GM18507 (cell line): Measurements from ENCODE around the gene CRABP2.

Experiments
- DNase-seq: peaks from one replicate; pipeline ENCODE4 v3.0.0; 2011; ENCODE audit warnings: low read depth; ENCODE audit not compliant: insufficient read length; ENCODE audit errors: extremely low spot score
- FAIRE-seq: peaks from 2 replicates; lab custom pipeline; 2011; peaks lifted over from hg19 to GRCh38; lab: Jason Lieb, UNC

The CRABP2 gene

GRCh38 chr1:156705321-156705917 lies at the start of gene CRABP2:
Gene CRABP2, minus strand, starts transcription at chr1:156705583. Its CDS starts 137 bp downstream, at chr1:156705446.
- FAIRE-seq, result no peak

GRCh38 chr1:156754219-156754618 lies 48.8 kb upstream of the CRABP2 start:
- FAIRE-seq (no peak), DNase-seq (no peak)

More at GRCh38 chr1:156705321-156705917, at the start of gene CRABP2:
- no peak for DNase-seq

GRCh38 chr1:156752843-156753482 lies 47.6 kb upstream of the CRABP2 start:
- DNase-seq, result no peak
- no peak for FAIRE-seq

GRCh38 chr1:156751757-156752481 lies 46.5 kb upstream of the CRABP2 start:
- FAIRE-seq, result peak; percentile 67
- peak; percentile 77 for DNase-seq

GRCh38 chr1:156751451-156751756 lies 46.0 kb upstream of the CRABP2 start, which contains the start of gene HDGF:
Gene HDGF, minus strand, starts transcription at chr1:156751675. Its CDS starts 246 bp downstream, at chr1:156751429.
- FAIRE-seq, result no peak
- no peak for DNase-seq

- FAIRE-seq (no peak), DNase-seq (no peak)
Measured at GRCh38 chr1:156750711-156751450, 45.5 kb upstream of the CRABP2 start.

GRCh38 chr1:156750191-156750672 lies 44.8 kb upstream of the CRABP2 start:
- no peak for DNase-seq
- no peak for FAIRE-seq

- no peak for DNase-seq
- no peak for FAIRE-seq
Measured at GRCh38 chr1:156749419-156750118, 44.2 kb upstream of the CRABP2 start.

GRCh38 chr1:156748670-156749418 lies 43.5 kb upstream of the CRABP2 start:
- DNase-seq, result no peak

GRCh38 chr1:156747742-156748669 lies 42.6 kb upstream of the CRABP2 start:
- FAIRE-seq, result no peak

More at GRCh38 chr1:156748670-156749418, 43.5 kb upstream of the CRABP2 start:
- FAIRE-seq, result peak; percentile 31

GRCh38 chr1:156746728-156747631 lies 41.6 kb upstream of the CRABP2 start:
- DNase-seq (no peak), FAIRE-seq (no peak)

More at GRCh38 chr1:156747742-156748669, 42.6 kb upstream of the CRABP2 start:
- no peak for DNase-seq

- no peak for FAIRE-seq
- no peak for DNase-seq
Measured at GRCh38 chr1:156746406-156746727, 41.0 kb upstream of the CRABP2 start.

GRCh38 chr1:156745881-156746280 lies 40.5 kb upstream of the CRABP2 start:
- no peak for FAIRE-seq
- DNase-seq, result no peak

GRCh38 chr1:156744786-156745419 lies 39.5 kb upstream of the CRABP2 start:
- DNase-seq (no peak), FAIRE-seq (no peak)

GRCh38 chr1:156744344-156744743 lies 39.0 kb upstream of the CRABP2 start:
- DNase-seq, result no peak
- no peak for FAIRE-seq
